Neuronal stem cell (in vitro differentiated cells): ENCODE measurements around the gene SFXN4.

Experiments
- DNase-seq: peaks from one replicate; pipeline ENCODE4 v3.0.0-alpha.2; 2013; ENCODE audit warnings: low spot score
- H2AFZ ChIP-seq: one replicate; pipeline ENCODE4 v1.6.1; 2013; ENCODE audit warnings: mild to moderate bottlenecking, low read length, inconsistent platforms
- H2AK5ac ChIP-seq: 2 replicates; pipeline ENCODE4 v1.6.1; 2013; ENCODE audit warnings: low read depth, mild to moderate bottlenecking, inconsistent platforms, low read length, moderate library complexity, mixed read lengths
- H2BK120ac ChIP-seq: 2 replicates; pipeline ENCODE4 v1.6.1; 2013; ENCODE audit warnings: low read depth, mild to moderate bottlenecking, inconsistent platforms, low read length, moderate library complexity, mixed read lengths
- H2BK12ac ChIP-seq: one replicate; pipeline ENCODE4 v1.6.1; 2013; ENCODE audit warnings: low read length, inconsistent platforms
- H2BK15ac ChIP-seq: 2 replicates; pipeline ENCODE4 v1.6.1; 2013; ENCODE audit warnings: mild to moderate bottlenecking, low read length, inconsistent platforms, mixed read lengths
- H2BK5ac ChIP-seq: one replicate; pipeline ENCODE4 v1.6.1; 2013; ENCODE audit warnings: inconsistent platforms, mild to moderate bottlenecking, low read length, moderate library complexity
- H3K14ac ChIP-seq: one replicate; pipeline ENCODE4 v1.6.1; 2013; ENCODE audit warnings: low read length, inconsistent platforms
- H3K18ac ChIP-seq: 2 replicates; pipeline ENCODE4 v1.6.1; 2013; ENCODE audit warnings: low read length, inconsistent platforms
- H3K23ac ChIP-seq: 2 replicates; pipeline ENCODE4 v1.6.1; 2013; ENCODE audit warnings: low read depth, mild to moderate bottlenecking, mixed read lengths, low read length, inconsistent platforms; ENCODE audit not compliant: poor library complexity
- H3K27ac ChIP-seq: replicated peaks from 3 replicates; pipeline ENCODE4 v1.5.1; 2013; ENCODE audit warnings: low read length, inconsistent platforms
- H3K27me3 ChIP-seq, 3 experiments: 2 replicates each; pipeline ENCODE4 v1.6.1; 2013; ENCODE audit warnings: low read length in 3 of 3, mild to moderate bottlenecking in 2 of 3, inconsistent platforms in 1 of 3, low read depth in 1 of 3, mixed read lengths in 1 of 3, moderate library complexity in 1 of 3; ENCODE audit not compliant: control insufficient read depth in 3 of 3, insufficient read depth in 3 of 3
- H3K36me3 ChIP-seq, 2 donors: replicated peaks in 1 of 2; 2 replicates each; pipeline ENCODE4 v1.6.1; 2013; ENCODE audit warnings: low read length in 2 of 2; ENCODE audit not compliant: control insufficient read depth in 2 of 2, insufficient read depth in 2 of 2
- H3K4ac ChIP-seq: 2 replicates; pipeline ENCODE4 v1.6.1; 2013; ENCODE audit warnings: inconsistent platforms, mild to moderate bottlenecking, low read length, moderate library complexity
- H3K4me1 ChIP-seq, 2 donors: 1 replicate in 1 of 2; 2 replicates in 1 of 2; pipeline ENCODE4 v1.6.1; 2013; ENCODE audit warnings: low read length in 2 of 2, low read depth in 1 of 2; ENCODE audit not compliant: control insufficient read depth in 2 of 2, insufficient read depth in 1 of 2
- H3K4me2 ChIP-seq: one replicate; pipeline ENCODE4 v1.6.1; 2013; ENCODE audit warnings: mild to moderate bottlenecking, low read length, inconsistent platforms; ENCODE audit not compliant: insufficient read depth, poor library complexity, severe bottlenecking
- H3K4me3 ChIP-seq, 2 donors: 2 replicates each; pipeline ENCODE4 v1.5.1; 2013; ENCODE audit warnings: low read length in 2 of 2, mild to moderate bottlenecking in 2 of 2, inconsistent platforms in 1 of 2, moderate library complexity in 1 of 2
- H3K79me1 ChIP-seq: one replicate; pipeline ENCODE4 v1.6.1; 2013; ENCODE audit warnings: low read depth, mild to moderate bottlenecking, inconsistent platforms, low read length, moderate library complexity
- H3K9ac ChIP-seq: one replicate; pipeline ENCODE4 v1.6.1; 2013; ENCODE audit warnings: mild to moderate bottlenecking, low read depth, low read length, inconsistent platforms; ENCODE audit not compliant: poor library complexity
- H3K9me3 ChIP-seq, 2 donors: replicated peaks in 1 of 2; 2 replicates each; pipeline versions ENCODE3 to v1.6.1; 2013; ENCODE audit warnings: low read length in 2 of 2, mild to moderate bottlenecking in 2 of 2, inconsistent platforms in 1 of 2, low read depth in 1 of 2, mixed read lengths in 1 of 2, moderate library complexity in 1 of 2; ENCODE audit not compliant: control insufficient read depth in 2 of 2, insufficient read depth in 1 of 2
- H4K8ac ChIP-seq: one replicate; pipeline ENCODE4 v1.6.1; 2013; ENCODE audit warnings: low read depth, mild to moderate bottlenecking, inconsistent platforms, low read length, moderate library complexity
- H4K91ac ChIP-seq: one replicate; pipeline ENCODE4 v1.6.1; 2013; ENCODE audit warnings: low read length, low read depth, mild to moderate bottlenecking, inconsistent platforms; ENCODE audit not compliant: poor library complexity
- WGBS, 2 donors: extraction: QIAGEN DNeasy Blood & Tissue Kit; methylation state at CpG; one replicate each; pipeline ENCODE4 v1.1.7; 2013; ENCODE audit warnings: missing lambda C conversion rate in 2 of 2, mixed read lengths in 1 of 2; ENCODE audit not compliant: insufficient read length in 2 of 2, insufficient replicate concordance in 1 of 2; ENCODE audit errors: extremely low coverage in 2 of 2; 5-methylcytosine and 5-hydroxymethylcytosine counted together

The SFXN4 gene

GRCh38 chr10:119131512-119132240 lies 33.8 kb downstream of the SFXN4 start:
- no peak overlapping the region for H3K4ac ChIP-seq
- no peak overlapping the region for H2AFZ ChIP-seq
- H3K18ac ChIP-seq: no peak overlapping the region
- no peak overlapping the region for H2BK12ac ChIP-seq
- H3K9me3 ChIP-seq: no peaks in the 10 kb centered on the region
- H4K91ac ChIP-seq: no peak overlapping the region
- H3K9ac ChIP-seq: no peak overlapping the region
- H2AK5ac ChIP-seq: no peak overlapping the region
- no peak overlapping the region for H4K8ac ChIP-seq
- no peak overlapping the region for H3K23ac ChIP-seq
- no peak overlapping the region for H3K4me2 ChIP-seq
- no peak overlapping the region for H2BK15ac ChIP-seq
- H2BK5ac ChIP-seq: no peak overlapping the region
- H3K79me1 ChIP-seq: no peaks in the 10 kb centered on the region
- DNase-seq: no peak
- no peak overlapping the region for H2BK120ac ChIP-seq
- H3K27ac ChIP-seq: no peak overlapping the region
- H3K4me1 ChIP-seq: no peaks in the 10 kb centered on the region
- H3K4me3 ChIP-seq: no peak overlapping the region
- WGBS, 2 donors: no CpG with 5 or more reads among the region's 10 CpGs
- H3K14ac ChIP-seq: no peak overlapping the region
- H3K27me3 ChIP-seq: no peaks in the 10 kb centered on the region
- H3K36me3 ChIP-seq: peaks cover 39 to 86% of the 10 kb centered on the region in 2 donors

GRCh38 chr10:119129721-119130120 lies 35.8 kb downstream of the SFXN4 start:
- H3K4me1 ChIP-seq: no peaks in the 10 kb centered on the region
- no peak overlapping the region for H3K4me2 ChIP-seq
- H2BK5ac ChIP-seq: no peak overlapping the region
- H3K27ac ChIP-seq: no peak overlapping the region
- H2AK5ac ChIP-seq: no peak overlapping the region
- H3K4ac ChIP-seq: no peak overlapping the region
- H2BK12ac ChIP-seq: no peak overlapping the region
- H3K14ac ChIP-seq: no peak overlapping the region
- no peaks in the 10 kb centered on the region for H3K79me1 ChIP-seq
- H2BK120ac ChIP-seq: no peak overlapping the region
- no peaks in the 10 kb centered on the region for H3K9me3 ChIP-seq
- no peak for DNase-seq
- no peak overlapping the region for H4K91ac ChIP-seq
- WGBS, 2 donors: no CpG with 5 or more reads among the region's 4 CpGs
- H4K8ac ChIP-seq: no peak overlapping the region
- no peak overlapping the region for H3K9ac ChIP-seq
- H3K23ac ChIP-seq: no peak overlapping the region
- H2AFZ ChIP-seq: no peak overlapping the region
- H3K4me3 ChIP-seq: no peak overlapping the region
- H3K27me3 ChIP-seq: no peaks in the 10 kb centered on the region
- peaks cover 37 to 91% of the 10 kb centered on the region in 2 donors for H3K36me3 ChIP-seq
- H2BK15ac ChIP-seq: no peak overlapping the region
- no peak overlapping the region for H3K18ac ChIP-seq

- peaks cover 27 to 93% of the 10 kb centered on the region in 2 donors for H3K36me3 ChIP-seq
Measured at GRCh38 chr10:119125942-119126341, 39.6 kb downstream of the SFXN4 start.

GRCh38 chr10:119120875-119121274 lies 44.6 kb downstream of the SFXN4 start:
- no peak overlapping the region for H3K14ac ChIP-seq
- no peak overlapping the region for H2BK15ac ChIP-seq
- H3K27ac ChIP-seq: no peak overlapping the region
- no peak for DNase-seq
- no peak overlapping the region for H3K23ac ChIP-seq
- peaks cover 29 to 93% of the 10 kb centered on the region in 2 donors for H3K36me3 ChIP-seq
- no peak overlapping the region for H2AFZ ChIP-seq
- H2AK5ac ChIP-seq: no peak overlapping the region
- H3K9ac ChIP-seq: no peak overlapping the region
- H2BK5ac ChIP-seq: no peak overlapping the region
- no peak overlapping the region for H4K8ac ChIP-seq
- H3K4me1 ChIP-seq: no peaks in the 10 kb centered on the region
- no peak overlapping the region for H3K4me2 ChIP-seq
- no peak overlapping the region for H2BK120ac ChIP-seq
- WGBS, 2 donors: no CpG with 5 or more reads among the region's 2 CpGs
- H3K4ac ChIP-seq: no peak overlapping the region
- no peaks in the 10 kb centered on the region for H3K9me3 ChIP-seq
- H3K18ac ChIP-seq: no peak overlapping the region
- no peak overlapping the region for H3K4me3 ChIP-seq
- H3K79me1 ChIP-seq: no peaks in the 10 kb centered on the region
- no peaks in the 10 kb centered on the region for H3K27me3 ChIP-seq
- no peak overlapping the region for H4K91ac ChIP-seq
- no peak overlapping the region for H2BK12ac ChIP-seq

More at GRCh38 chr10:119125942-119126341, 39.6 kb downstream of the SFXN4 start:
- Histone ChIP-seq H2BK12ac (no peak overlapping the region), H2BK15ac (no peak overlapping the region), H3K4me1 (no peaks in the 10 kb centered on the region), H3K27me3 (no peaks in the 10 kb centered on the region), H3K27ac (no peak overlapping the region), H3K4me2 (no peak overlapping the region), H3K4me3 (no peak overlapping the region), H4K91ac (no peak overlapping the region), H3K9ac (no peak overlapping the region), H4K8ac (no peak overlapping the region), H3K79me1 (no peaks in the 10 kb centered on the region), H3K4ac (no peak overlapping the region), H3K23ac (no peak overlapping the region), H2BK120ac (no peak overlapping the region), H2AFZ (no peak overlapping the region), H3K18ac (no peak overlapping the region), H3K14ac (no peak overlapping the region), H3K9me3 (no peaks in the 10 kb centered on the region), H2BK5ac (no peak overlapping the region), H2AK5ac (no peak overlapping the region)
- no CpG with 5 or more reads among the region's 2 CpGs for WGBS, 2 donors
- no peak for DNase-seq
